Measurements from ENCODE around the gene ACCSL.

Gene ACCSL

DNA sequence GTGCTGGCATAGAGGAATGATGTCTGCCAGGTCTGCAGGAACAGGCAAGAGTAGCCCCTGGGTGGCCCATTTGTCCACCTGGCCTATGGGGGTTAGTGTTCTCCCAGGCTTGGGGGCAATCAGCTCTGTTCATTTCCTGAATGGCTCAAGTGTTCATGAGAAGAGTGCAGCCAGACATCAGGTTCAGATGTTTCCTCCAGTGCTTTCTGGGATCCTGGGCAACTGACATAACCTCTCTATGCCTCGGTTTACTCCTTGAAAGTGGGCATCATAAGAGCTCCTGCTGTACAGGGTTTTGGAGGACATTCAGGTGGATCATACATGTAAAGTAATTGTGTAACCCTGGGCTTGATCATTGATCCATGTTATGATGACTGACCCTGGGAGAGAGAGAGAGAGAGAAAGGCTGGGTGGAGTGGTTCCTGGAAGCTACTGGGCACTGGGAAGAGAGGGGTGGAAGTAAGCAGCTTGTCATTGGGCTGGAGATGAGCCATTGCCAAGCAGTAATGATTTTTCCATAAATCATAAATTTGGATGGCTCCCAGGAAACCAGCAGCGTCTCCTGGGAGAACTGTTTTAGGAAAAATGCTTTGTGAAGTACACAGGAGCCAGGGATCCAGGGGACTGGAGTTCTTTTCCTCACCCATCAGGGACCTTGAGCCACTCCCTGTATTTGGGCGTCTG is 30.2 kb upstream of the ACCSL start:
- in situ Hi-C loops (cut with HindIII; ENCODE audit: low sequenced_read_pairs): no loop called here

DNA sequence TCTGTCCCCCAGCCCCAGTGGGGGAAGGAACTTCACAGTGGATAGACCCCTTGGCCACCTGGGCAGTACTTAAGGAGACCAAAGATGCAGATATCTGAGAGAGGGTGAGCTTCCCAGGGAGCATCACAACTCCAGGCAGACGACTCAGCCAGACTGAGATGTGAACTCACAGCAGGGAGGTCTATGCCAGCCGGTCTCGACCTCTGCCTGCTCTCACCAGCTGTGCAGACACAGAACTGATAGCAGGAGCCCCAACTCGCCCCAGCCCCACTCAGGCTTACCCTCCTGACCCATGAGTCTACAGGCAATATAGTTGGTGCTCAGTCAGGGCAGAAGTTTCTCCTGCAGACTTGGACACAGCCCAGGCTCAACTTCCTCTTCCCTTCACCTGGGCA is 29.7 kb upstream of the ACCSL start:
- in situ Hi-C loops (cut with HindIII; ENCODE audit: low sequenced_read_pairs): no loop called here

DNA sequence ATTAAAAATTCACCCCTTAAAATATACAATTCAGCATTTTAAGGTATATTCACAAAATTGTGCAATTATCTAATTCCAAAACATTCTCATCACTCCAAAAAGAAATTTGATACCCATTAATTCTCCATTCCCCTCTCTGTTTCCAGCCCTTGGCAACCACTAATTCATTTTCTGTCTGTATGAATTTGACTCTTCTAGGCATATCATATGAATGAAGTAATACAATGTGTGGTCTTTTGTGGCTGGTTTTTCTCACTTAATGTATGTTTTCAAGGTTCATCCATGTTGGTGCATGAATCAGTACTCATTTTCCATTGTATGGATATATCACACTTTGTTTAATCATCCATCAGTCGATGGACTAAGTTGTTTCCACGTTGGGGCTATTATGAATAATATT is 29.0 kb upstream of the ACCSL start:
- in situ Hi-C loops (cut with HindIII; ENCODE audit: low sequenced_read_pairs): no loop called here

DNA sequence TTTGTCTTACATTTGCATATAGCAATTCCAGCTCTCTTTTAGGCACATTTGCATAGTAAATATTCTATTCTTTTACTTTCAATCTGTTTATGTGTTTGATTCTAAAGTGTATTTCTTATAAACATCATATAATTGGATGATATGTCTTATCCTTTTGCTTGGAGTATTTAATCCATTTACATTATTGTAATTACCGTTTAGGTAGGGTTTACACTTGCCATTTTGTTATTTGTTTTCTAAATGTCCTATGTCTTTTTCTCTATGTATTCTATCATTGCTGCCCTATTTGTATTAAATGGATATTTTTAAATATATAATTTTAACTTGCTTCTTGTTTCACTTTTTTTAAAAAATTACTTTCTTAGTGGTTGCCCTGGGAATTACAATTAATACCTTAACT is 22.8 kb upstream of the ACCSL start:
- in situ Hi-C loops (cut with HindIII; ENCODE audit: low sequenced_read_pairs): no loop called here

- in situ Hi-C loops (cut with HindIII; ENCODE audit: low sequenced_read_pairs): no loop called here
These were observed 22.1 kb upstream of the ACCSL start for GRCh38 chr11:44025727-44026126.

GRCh38 chr11:44028401-44028800 is 19.4 kb upstream of the ACCSL start:
- in situ Hi-C loops (cut with HindIII; ENCODE audit: low sequenced_read_pairs): no loop called here

DNA sequence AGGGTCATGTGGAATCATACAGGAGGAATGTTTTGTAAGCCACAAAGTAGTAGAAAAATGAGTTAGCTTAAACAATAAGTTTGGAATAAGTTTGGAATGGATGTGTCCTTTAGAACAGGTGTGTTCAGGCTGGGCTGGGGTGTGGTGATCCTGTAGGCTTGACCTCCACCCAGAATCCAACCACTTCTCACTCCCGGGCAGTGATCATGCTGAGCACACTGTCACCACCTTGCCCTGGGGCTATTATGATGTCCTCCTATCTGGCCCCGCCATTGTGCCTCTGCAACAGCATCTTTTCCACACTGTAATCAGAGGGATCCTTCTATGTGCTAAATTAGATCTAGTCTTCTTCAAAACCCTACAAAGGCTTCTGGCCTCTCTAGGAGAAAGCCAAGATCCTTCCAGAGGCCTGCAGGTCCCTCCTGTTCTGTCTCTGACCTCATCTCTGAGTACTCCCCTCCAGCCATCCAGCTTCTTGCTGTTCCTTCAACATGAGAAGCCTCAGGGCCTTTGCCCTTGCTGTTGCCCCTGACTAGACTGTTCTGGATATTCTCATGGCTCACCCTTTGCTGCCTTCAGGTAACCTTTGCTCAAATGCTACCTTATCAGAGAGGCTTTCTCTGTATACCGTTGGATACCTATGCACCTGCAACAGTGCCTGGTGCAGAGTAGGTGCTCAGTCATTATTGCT is 18.8 kb upstream of the ACCSL start:
- in situ Hi-C loops (cut with HindIII; ENCODE audit: low sequenced_read_pairs): no loop called here

DNA sequence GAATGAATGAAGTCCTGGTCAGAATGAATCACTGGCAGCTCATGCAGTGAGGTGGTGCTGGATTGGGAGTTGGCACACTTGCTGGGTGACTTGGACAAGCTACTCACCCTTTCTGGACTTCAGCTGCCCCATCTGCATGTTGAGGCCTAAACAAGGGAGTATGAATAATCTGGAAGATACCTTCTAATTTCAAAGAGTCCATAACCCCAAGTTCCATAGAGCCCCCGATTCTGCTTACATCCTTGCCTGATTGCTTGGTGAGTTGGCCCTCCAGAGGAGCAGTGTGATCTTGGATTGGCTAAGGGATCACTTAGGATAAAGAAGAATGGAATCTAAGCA is 18.3 kb upstream of the ACCSL start:
- in situ Hi-C loops (cut with HindIII; ENCODE audit: low sequenced_read_pairs): no loop called here

- in situ Hi-C loops (cut with HindIII; ENCODE audit: low sequenced_read_pairs): no loop called here
These were observed 17.5 kb upstream of the ACCSL start for GRCh38 chr11:44029977-44030911.

- in situ Hi-C loops (cut with HindIII; ENCODE audit: low sequenced_read_pairs): no loop called here
These were observed 16.8 kb upstream of the ACCSL start for GRCh38 chr11:44030996-44031395.

DNA sequence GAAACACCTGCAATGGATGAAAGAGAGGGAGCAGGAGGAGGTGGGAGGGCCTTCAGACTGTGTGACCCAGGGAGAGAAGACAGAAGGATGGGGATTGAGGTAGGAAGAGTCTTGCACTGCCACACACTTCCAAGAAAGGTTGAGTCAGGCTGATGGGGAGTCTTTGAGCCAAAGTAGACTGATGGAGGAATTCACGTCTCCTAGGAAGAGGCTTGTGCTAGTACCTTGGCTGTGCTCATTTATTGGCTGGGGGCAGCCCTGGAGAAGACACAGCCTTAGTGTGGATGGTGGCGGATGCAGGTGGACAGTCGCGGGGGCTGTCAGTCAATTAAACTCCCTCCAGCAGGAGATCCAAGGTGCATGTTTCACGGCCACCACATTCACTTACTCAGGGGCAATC is 16.2 kb upstream of the ACCSL start:
- in situ Hi-C loops (cut with HindIII; ENCODE audit: low sequenced_read_pairs): no loop called here

DNA sequence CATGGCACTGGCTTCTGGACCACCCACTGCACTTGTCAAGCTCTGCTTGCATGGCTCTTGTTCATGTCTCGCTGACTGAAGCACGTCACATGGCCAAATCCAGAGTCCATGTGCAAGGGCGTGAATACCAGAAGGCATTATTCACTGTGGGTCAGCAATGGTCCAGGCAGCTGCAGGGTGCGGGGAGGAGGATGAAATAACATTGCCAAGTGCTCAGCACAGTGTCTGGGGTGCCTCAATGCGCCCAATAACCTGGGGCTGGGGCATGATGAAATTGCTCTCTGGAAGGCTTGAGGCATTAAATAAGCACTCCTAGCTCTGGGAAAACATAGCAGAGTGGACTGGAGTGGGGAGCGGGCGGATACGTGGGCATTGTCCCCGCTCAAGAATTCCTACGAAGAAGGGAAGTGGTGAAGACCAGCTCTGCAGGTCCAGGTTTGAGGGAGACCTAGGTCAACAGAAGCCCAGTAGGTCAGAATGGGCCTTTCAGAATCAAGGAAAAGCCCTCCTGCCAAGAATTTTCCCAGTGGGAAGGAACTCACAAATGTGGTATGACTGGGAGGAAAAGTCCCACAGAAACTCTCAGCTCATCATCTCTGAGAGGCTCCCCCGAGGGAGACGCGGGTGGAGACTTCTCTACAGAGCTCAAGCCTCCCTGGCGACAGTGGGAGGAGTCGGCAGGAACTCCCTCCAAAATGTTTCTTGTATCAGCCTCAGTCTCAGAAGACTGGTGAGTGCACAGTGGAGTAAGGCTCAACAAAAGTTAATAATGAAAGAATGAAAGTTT is 15.3 kb upstream of the ACCSL start:
- in situ Hi-C loops (cut with HindIII; ENCODE audit: low sequenced_read_pairs): no loop called here

- in situ Hi-C loops (cut with HindIII; ENCODE audit: low sequenced_read_pairs): no loop called here
These were observed 14.3 kb upstream of the ACCSL start for GRCh38 chr11:44033411-44033850.

DNA sequence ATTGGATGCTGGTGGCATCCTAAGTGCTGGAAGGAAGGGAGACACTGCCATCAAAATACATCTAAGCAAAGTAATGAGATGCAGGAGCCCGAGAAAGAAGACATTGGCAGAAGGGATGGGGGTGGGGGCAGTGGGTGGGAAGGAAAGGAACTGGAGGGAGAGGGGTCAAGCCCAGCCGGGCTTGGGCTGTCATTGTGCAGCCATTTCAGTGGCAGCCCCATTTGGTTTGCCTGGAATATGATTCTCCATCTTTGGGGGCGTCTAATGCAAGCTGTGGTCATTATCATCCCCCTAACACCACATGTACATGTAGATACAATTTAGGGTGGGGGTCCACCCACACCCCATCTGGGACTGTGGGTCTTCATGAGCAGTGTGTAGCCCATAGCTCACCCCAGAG is 13.9 kb upstream of the ACCSL start:
- in situ Hi-C loops (cut with HindIII; ENCODE audit: low sequenced_read_pairs): no loop called here

GRCh38 chr11:44034639-44035038 is 13.1 kb upstream of the ACCSL start:
- in situ Hi-C loops (cut with HindIII; ENCODE audit: low sequenced_read_pairs): no loop called here

GRCh38 chr11:44036811-44037657 is 10.7 kb upstream of the ACCSL start:
- in situ Hi-C loops (cut with HindIII; ENCODE audit: low sequenced_read_pairs): no loop called here

- in situ Hi-C loops (cut with HindIII; ENCODE audit: low sequenced_read_pairs): no loop called here
These were observed 10.2 kb upstream of the ACCSL start for GRCh38 chr11:44037658-44037998.

DNA sequence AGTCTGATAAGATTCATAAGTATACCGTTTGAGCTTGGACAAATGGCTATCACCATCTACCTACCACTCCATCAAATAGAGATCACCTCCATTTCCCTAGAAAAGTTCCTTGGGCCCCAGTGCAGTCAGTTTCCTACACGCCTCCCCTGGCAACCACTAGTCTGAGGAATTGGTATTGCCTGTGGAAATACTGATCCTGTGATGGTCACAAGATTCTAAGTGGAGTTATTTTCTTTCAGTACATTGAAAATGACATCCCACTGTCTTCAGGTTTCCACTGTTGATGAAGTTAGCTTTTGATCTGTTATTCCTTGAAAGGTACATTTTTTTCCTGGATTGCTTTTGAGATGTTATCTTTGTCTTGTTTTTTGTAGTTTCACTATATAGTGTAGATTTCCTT is 4.6 kb upstream of the ACCSL start:
- in situ Hi-C loops (cut with HindIII; ENCODE audit: low sequenced_read_pairs): loop anchor here (5.0 kb wide), 2 partner anchors 101 to 471 kb away; partner anchors contain the start of gene C11orf96

DNA sequence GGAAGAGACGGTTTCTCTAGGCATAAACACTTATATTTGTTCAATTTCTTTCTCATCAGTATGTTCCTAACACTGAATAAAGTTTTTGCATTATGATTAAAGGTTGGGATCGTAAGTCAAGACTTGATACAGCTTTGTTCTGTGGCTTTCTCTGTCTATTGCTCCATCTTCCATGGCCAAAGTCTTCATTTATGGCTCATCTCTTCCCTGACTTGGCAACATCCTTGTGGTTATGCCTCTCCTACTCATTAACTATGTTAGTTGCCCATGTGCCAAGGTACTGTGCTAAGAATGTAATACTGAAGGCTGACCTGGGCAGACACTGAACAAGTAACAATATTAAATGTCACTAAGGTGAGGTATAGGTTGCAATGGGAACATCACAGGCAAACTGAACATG is 1.6 kb upstream of the ACCSL start:
- in situ Hi-C loops (cut with HindIII; ENCODE audit: low sequenced_read_pairs): no loop called here

DNA sequence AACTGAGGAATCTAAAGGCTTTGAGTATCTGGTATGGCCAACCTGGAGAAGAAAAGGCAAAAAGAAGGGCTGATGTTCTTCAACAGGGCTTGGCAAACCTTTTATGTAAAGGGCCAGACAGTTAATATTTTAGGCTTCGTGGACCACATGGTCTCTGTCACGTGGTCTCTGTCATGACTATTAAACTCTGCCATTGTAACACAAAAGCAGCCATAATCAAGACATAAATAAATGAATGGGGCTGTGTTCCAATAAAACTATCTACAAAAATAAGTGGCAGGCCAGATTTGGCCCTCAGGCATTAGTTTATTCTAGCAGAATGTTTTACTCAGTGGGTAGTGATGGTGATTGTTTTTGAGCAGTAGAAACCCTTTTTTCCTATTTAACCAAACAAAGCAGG is 483 bp upstream of the ACCSL start:
- in situ Hi-C loops (cut with HindIII; ENCODE audit: low sequenced_read_pairs): no loop called here
